Measurements from ENCODE around the gene PVALB. TPM values are rescaled to one million over a fixed set of nuclear protein-coding genes. Genes with fewer than 3 reads are reported as not detected.

Gene PVALB
- total and polyA plus RNA-seq, 2 experiments from 2014 or later = not detected

GRCh38 chr22:36797911-36798673 is 18.7 kb downstream of the PVALB start:
- no peaks in the 10 kb centered on the region for H3K27me3 ChIP-seq

GRCh38 chr22:36797374-36797773 is 19.5 kb downstream of the PVALB start:
- Histone ChIP-seq H3K27ac (no peak overlapping the region), H2AFZ (no peak overlapping the region), H4K20me1 (ENCODE audit: insufficient read depth, poor library complexity, severe bottlenecking) (no peaks in the 10 kb centered on the region), H3K9me3 (ENCODE audit: low read depth) (no peaks in the 10 kb centered on the region), H3K27me3 (no peaks in the 10 kb centered on the region), H3K36me3 (replicated peaks; ENCODE audit: insufficient read depth, low read depth) (no peaks in the 10 kb centered on the region), H3K4me1 (ENCODE audit: insufficient read depth) (no peaks in the 10 kb centered on the region), H3K79me2 (no peaks in the 10 kb centered on the region), H3K4me3 (no peak overlapping the region), H3K4me2 (no peak overlapping the region), H3K9me2 (replicated peaks; ENCODE audit: insufficient read depth) (no peaks in the 10 kb centered on the region)
- WGBS (ENCODE audit: low lambda C conversion rate, missing lambda C conversion rate) = 80% methylated on average over 9 of the region's 9 CpGs
- TF ChIP-seq EZH2 (IDR thresholded peaks at IDR 0.05; ENCODE audit: borderline replicate concordance) (no peak), CTCF (IDR thresholded peaks at IDR 0.05; ENCODE audit: poor library complexity) (no peak), EZH2phosphoT487 (IDR thresholded peaks at IDR 0.05; ENCODE audit: low read depth, severe bottlenecking, unreplicated experiment) (no peak)
- DNase-seq (ENCODE audit: low spot score) = no peak

More at GRCh38 chr22:36797911-36798673, 18.7 kb downstream of the PVALB start:
- Histone ChIP-seq H3K36me3 (replicated peaks; ENCODE audit: insufficient read depth, low read depth) (no peaks in the 10 kb centered on the region), H4K20me1 (ENCODE audit: insufficient read depth, poor library complexity, severe bottlenecking) (no peaks in the 10 kb centered on the region), H3K79me2 (no peaks in the 10 kb centered on the region), H3K9me2 (replicated peaks; ENCODE audit: insufficient read depth) (no peaks in the 10 kb centered on the region), H3K27ac (no peak overlapping the region), H3K4me2 (no peak overlapping the region), H3K4me3 (no peak overlapping the region), H3K9me3 (ENCODE audit: low read depth) (no peaks in the 10 kb centered on the region), H3K4me1 (ENCODE audit: insufficient read depth) (no peaks in the 10 kb centered on the region), H2AFZ (no peak overlapping the region)
- no peak for TF ChIP-seq EZH2phosphoT487 (IDR thresholded peaks at IDR 0.05; ENCODE audit: low read depth, severe bottlenecking, unreplicated experiment)
- no peak for TF ChIP-seq EZH2 (IDR thresholded peaks at IDR 0.05; ENCODE audit: borderline replicate concordance)
- no peak for TF ChIP-seq CTCF (IDR thresholded peaks at IDR 0.05; ENCODE audit: poor library complexity)
- 74% methylated on average over 10 of the region's 12 CpGs for WGBS (ENCODE audit: low lambda C conversion rate, missing lambda C conversion rate)
- no peak for DNase-seq (ENCODE audit: low spot score)

- no peaks in the 10 kb centered on the region for H3K4me1 ChIP-seq (ENCODE audit: insufficient read depth)
- H3K79me2 ChIP-seq = no peaks in the 10 kb centered on the region
- H3K9me2 ChIP-seq (replicated peaks; ENCODE audit: insufficient read depth) = no peaks in the 10 kb centered on the region
- no peaks in the 10 kb centered on the region for H3K36me3 ChIP-seq (replicated peaks; ENCODE audit: insufficient read depth, low read depth)
- no peaks in the 10 kb centered on the region for H4K20me1 ChIP-seq (ENCODE audit: insufficient read depth, poor library complexity, severe bottlenecking)
- no peak overlapping the region for H3K4me2 ChIP-seq
- no peaks in the 10 kb centered on the region for H3K27me3 ChIP-seq
- TF ChIP-seq EZH2 (IDR thresholded peaks at IDR 0.05; ENCODE audit: borderline replicate concordance) (no peak), EZH2phosphoT487 (IDR thresholded peaks at IDR 0.05; ENCODE audit: low read depth, severe bottlenecking, unreplicated experiment) (no peak), CTCF (IDR thresholded peaks at IDR 0.05; ENCODE audit: poor library complexity) (no peak)
- no peak for DNase-seq (ENCODE audit: low spot score)
- no peak overlapping the region for H3K4me3 ChIP-seq
- no peaks in the 10 kb centered on the region for H3K9me3 ChIP-seq (ENCODE audit: low read depth)
- WGBS (ENCODE audit: low lambda C conversion rate, missing lambda C conversion rate) = 65% methylated on average over 7 of the region's 7 CpGs
- H3K27ac ChIP-seq = no peak overlapping the region
- H2AFZ ChIP-seq = no peak overlapping the region
These were observed 20.2 kb downstream of the PVALB start for GRCh38 chr22:36796552-36797175.

Measured in hepatocyte (in vitro differentiated cells).